ENCODE measurements around the gene PEX26. TPM values are rescaled to one million over a fixed set of nuclear protein-coding genes. Genes with fewer than 3 reads are reported as not detected.

Gene PEX26
- total and polyA plus RNA-seq, 2 of the 13 experiments (the other 11 are each of a cell fraction or from before 2014, with no cell fraction given) = 10.6 to 25.1 TPM

- TF ChIP-seq GFI1 (CRISPR knock-in tag; IDR thresholded peaks at IDR 0.05; ENCODE audit: borderline replicate concordance) (no peak), ZNF292 (CRISPR knock-in tag; IDR thresholded peaks at IDR 0.05; ENCODE audit: borderline replicate concordance, low read depth) (0 out of 2 replicates have a peak, but pooled peaks have one; percentile 42), SALL1 (CRISPR knock-in tag; IDR thresholded peaks at IDR 0.05) (peak; percentile 54; the same call in 1 of the 2 replicates), YEATS4 (CRISPR knock-in tag; IDR thresholded peaks at IDR 0.05; ENCODE audit: borderline replicate concordance) (no peak), TFAP4 (IDR thresholded peaks at IDR 0.05; ENCODE audit: borderline replicate concordance, low read depth) (no peak), TAF15 (IDR thresholded peaks at IDR 0.05; ENCODE audit: low read depth, low read length, poor library complexity, severe bottlenecking) (no peak), SNAPC4 (CRISPR knock-in tag; IDR thresholded peaks at IDR 0.05) (no peak), BATF2 (CRISPR knock-in tag; IDR thresholded peaks at IDR 0.05) (no peak), MLLT10 (CRISPR knock-in tag; IDR thresholded peaks at IDR 0.05) (no peak)
These were observed 21.6 kb upstream of the PEX26 start (continued) for GRCh38 chr22:18056161-18056666.
